GM23248 (cell line): ENCODE data around the gene DYNC2H1.

ENCODE experiments used
- EZH2 ChIP-seq: fragments of 200-600 bp; sonication (generic); IDR thresholded peaks from 2 replicates; pipeline ENCODE4 v1.6.1; 2018; ENCODE audit warnings: antibody characterized with exemption, mild to moderate bottlenecking; ENCODE audit not compliant: insufficient read depth, poor library complexity, severe bottlenecking
- EZH2phosphoT487 ChIP-seq: fragments of 200-600 bp; sonication (generic); IDR thresholded peaks from 2 replicates; pipeline ENCODE4 v1.6.1; 2018; ENCODE audit warnings: antibody characterized with exemption, moderate library complexity, mild to moderate bottlenecking, low read depth; ENCODE audit not compliant: insufficient read depth

GRCh38 chr11:103406357-103406756 is 297.1 kb downstream of the DYNC2H1 start:
- TF ChIP-seq EZH2: no peak
- TF ChIP-seq EZH2phosphoT487: no peak
